K562 (cell line): ENCODE results near the gene GTF2H4. TPM values are rescaled to one million over a fixed set of nuclear protein-coding genes. Genes with fewer than 3 reads are reported as not detected.

Source experiments
- CCAR2 ChIP-seq: fragments of 200-400 bp; formaldehyde crosslinking; IDR thresholded peaks from 2 replicates; pipeline ENCODE4 v1.6.1; 2017; ENCODE audit warnings: mild to moderate bottlenecking, low read depth, low read length
- EGR1 ChIP-seq: fragments of 450-650 bp; conservative IDR thresholded peaks from 2 replicates; pipeline ENCODE4 v1.6.1; 2017; ENCODE audit warnings: mild to moderate bottlenecking
- FOXP1 ChIP-seq: sonication (generic); formaldehyde crosslinking; IDR thresholded peaks from 2 replicates; pipeline ENCODE4 v1.8.0; 2022; ENCODE audit warnings: mild to moderate bottlenecking, missing genetic modification reagents
- GABPA ChIP-seq: fragments of 200-800 bp; sonication (Bioruptor generic); conservative IDR thresholded peaks from 2 replicates; pipeline ENCODE4 v1.6.1; 2016; ENCODE audit warnings: low read depth, missing genetic modification characterization, missing compliant biosample characterization
- HMG20B ChIP-seq: fragments of 250-450 bp; sonication (Bioruptor Pico); IDR thresholded peaks from 2 replicates; pipeline ENCODE4 v1.5.0; 2021; ENCODE audit warnings: mild to moderate bottlenecking
- KAT7 ChIP-seq: sonication (generic); formaldehyde crosslinking; IDR thresholded peaks from 2 replicates; pipeline ENCODE4 v1.8.0; 2022; ENCODE audit warnings: missing genetic modification reagents, mild to moderate bottlenecking, borderline replicate concordance
- RBFOX2 ChIP-seq: fragments of 200-400 bp; formaldehyde crosslinking; IDR thresholded peaks from 2 replicates; pipeline ENCODE4 v1.6.1; 2017; ENCODE audit warnings: low read depth, mild to moderate bottlenecking, low read length, moderate library complexity
- YY1 ChIP-seq, 3 experiments: IDR thresholded peaks; 2 replicates each; pipeline ENCODE4 v1.6.1; 2011; ENCODE audit warnings: low read length in 2 of 3, mild to moderate bottlenecking in 2 of 3, moderate library complexity in 2 of 3, borderline replicate concordance in 1 of 3, control low read depth in 1 of 3, low read depth in 1 of 3; ENCODE audit not compliant: insufficient read depth in 3 of 3, insufficient replicate concordance in 2 of 3, control insufficient read depth in 1 of 3, insufficient read length in 1 of 3; ENCODE audit errors: extremely low read depth in 1 of 3
- ZFX ChIP-seq: sonication (generic); formaldehyde crosslinking; IDR thresholded peaks from 2 replicates; pipeline ENCODE4 v1.8.0; 2022; ENCODE audit warnings: mild to moderate bottlenecking, missing genetic modification reagents, moderate library complexity
- ZNF263 ChIP-seq: sonication (generic); formaldehyde crosslinking; IDR thresholded peaks from 2 replicates; pipeline ENCODE4 v1.8.0; 2022; ENCODE audit warnings: mild to moderate bottlenecking, missing genetic modification reagents, borderline replicate concordance
- polyA plus RNA-seq, 8 experiments: library from polyadenylated mRNA; depleted of rRNA in 4 of 8; stranded (reverse) in 5 of 8; unstranded in 3 of 8; fragments of >200 nt; fragmentation: Nextera tagmentation in 2 of 8; fragmentation: Illumina TruSeq in 1 of 8; extraction: Ambion mirVana in 2 of 8; extraction: Trizol in 1 of 8; gene quantifications; 2 replicates each; pipeline versions ENCODE4 v1.2.1 to v1.2.3, GENCODE V29; 2011 to 2014; ENCODE audit warnings: inconsistent platforms in 1 of 8, missing spikeins in 1 of 8
- total RNA-seq, 7 experiments: library from RNA; depleted of rRNA in 6 of 7; stranded (reverse); fragments of >200 nt in 6 of 7; fragmentation: Illumina TruSeq in 2 of 7; extraction: Trizol in 2 of 7; gene quantifications; 2 replicates each; pipeline versions ENCODE4 v1.2.1 to v1.2.3, GENCODE V29; 2011 to 2021; ENCODE audit warnings: low replicate concordance in 1 of 7
- TF ChIP-seq, protein P1 (sequence below): fragments of 250-450 bp; sonication (Bioruptor Pico); IDR thresholded peaks from 2 replicates; pipeline ENCODE4 v1.5.1; 2021; ENCODE audit warnings: mild to moderate bottlenecking
- TF ChIP-seq, protein P2 (sequence below): fragments of 250-450 bp; sonication (Bioruptor Pico); IDR thresholded peaks from 2 replicates; pipeline ENCODE4 v1.4.0; 2020; ENCODE audit warnings: borderline replicate concordance
- TF ChIP-seq, protein P3 (sequence below), 3 experiments: fragments of 200-800 bp in 1 of 3; sonication (Bioruptor generic) in 1 of 3; sonication (generic) in 1 of 3; formaldehyde crosslinking in 1 of 3; IDR thresholded peaks; 2 replicates each; pipeline versions ENCODE4 v1.6.1 to v1.8.0; 2016 to 2022; ENCODE audit warnings: mild to moderate bottlenecking in 2 of 3, missing compliant biosample characterization in 2 of 3, missing genetic modification characterization in 2 of 3, missing genetic modification reagents in 1 of 3
- TF ChIP-seq, protein P4 (sequence below), 2 experiments: fragments of 450-650 bp; conservative IDR thresholded peaks; 2 replicates each; pipeline ENCODE4 v1.6.1; 2017; ENCODE audit warnings: mild to moderate bottlenecking in 2 of 2, moderate library complexity in 2 of 2
- TF ChIP-seq, protein P5 (sequence below), 3 experiments: IDR thresholded peaks in 2 of 3; conservative IDR thresholded peaks in 1 of 3; 2 replicates each; pipeline ENCODE4 v1.5.1; 2011 to 2012; ENCODE audit warnings: low read length in 3 of 3, mild to moderate bottlenecking in 3 of 3, control low read depth in 2 of 3, improper control_type of control experiment in 1 of 3, inconsistent platforms in 1 of 3, low read depth in 1 of 3, mixed read lengths in 1 of 3, moderate library complexity in 1 of 3; ENCODE audit not compliant: insufficient read depth in 2 of 3

GTF2H4 gene
- total and polyA plus RNA-seq, 9 of the 15 experiments (the other 6 are each of a cell fraction or from before 2014, with no cell fraction given): 3.6 to 86.1 (median 39.6) TPM

DNA sequence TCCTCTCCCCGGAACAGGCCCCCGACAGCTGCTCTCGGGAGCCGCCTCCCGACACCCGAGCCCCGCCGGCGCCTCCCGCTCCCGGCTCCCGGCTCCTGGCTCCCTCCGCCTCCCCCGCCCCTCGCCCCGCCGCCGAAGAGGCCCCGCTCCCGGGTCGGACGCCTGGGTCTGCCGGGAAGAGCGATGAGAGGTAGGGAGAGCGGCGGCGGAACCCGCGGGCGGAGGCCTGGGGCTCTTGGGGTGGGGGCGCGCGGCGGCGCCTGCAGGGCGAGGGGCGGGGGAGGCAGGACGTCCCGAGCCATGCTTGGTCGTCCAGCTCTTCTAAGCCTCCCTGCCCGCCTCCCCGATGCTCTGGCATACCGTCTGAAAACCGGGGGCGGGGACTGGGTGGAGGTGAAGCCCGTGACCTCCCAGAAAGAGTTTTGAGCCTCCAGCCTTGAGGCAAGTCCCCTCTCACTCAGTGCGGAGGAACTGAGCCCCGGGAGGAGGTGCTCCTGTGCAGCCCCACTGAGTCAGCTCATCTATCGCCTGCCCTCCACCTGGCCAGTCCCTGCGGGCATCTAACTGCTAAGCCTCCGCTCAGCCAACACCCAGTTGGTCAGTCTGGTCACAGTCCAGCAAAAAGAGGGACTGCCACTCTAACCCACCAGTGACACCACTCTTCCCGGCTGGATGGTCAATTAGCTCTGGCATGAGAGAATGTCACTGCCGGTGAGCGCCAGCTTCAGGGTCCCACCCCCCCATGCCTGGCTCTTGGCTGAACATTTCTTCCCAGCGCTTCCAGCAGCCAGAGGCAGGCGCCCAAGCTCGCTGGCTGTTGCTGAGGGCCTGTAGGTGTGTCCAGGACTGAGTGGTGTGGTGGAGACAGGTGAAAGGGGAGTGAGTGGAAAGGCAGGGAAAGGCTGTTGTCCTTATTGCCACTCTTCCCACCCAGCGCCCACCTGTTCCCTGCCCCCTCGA, 23.2 kb upstream of the GTF2H4 start (continued):
- TF ChIP-seq, protein P1, sequence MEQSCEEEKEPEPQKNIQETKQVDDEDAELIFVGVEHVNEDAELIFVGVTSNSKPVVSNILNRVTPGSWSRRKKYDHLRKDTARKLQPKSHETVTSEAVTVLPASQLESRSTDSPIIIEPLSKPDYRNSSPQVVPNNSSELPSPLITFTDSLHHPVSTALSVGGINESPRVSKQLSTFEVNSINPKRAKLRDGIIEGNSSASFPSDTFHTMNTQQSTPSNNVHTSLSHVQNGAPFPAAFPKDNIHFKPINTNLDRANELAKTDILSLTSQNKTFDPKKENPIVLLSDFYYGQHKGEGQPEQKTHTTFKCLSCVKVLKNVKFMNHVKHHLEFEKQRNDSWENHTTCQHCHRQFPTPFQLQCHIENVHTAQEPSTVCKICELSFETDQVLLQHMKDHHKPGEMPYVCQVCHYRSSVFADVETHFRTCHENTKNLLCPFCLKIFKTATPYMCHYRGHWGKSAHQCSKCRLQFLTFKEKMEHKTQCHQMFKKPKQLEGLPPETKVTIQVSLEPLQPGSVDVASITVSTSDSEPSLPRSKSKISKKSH (CRISPR knock-in tag): no peak
- TF ChIP-seq ZFX (0 out of 2 replicates have a peak, but pooled peaks have one; percentile 27), RBFOX2 (peak; percentile 22; the same call in 1 of the 2 replicates), KAT7 (CRISPR knock-in tag) (0 out of 2 replicates have a peak, but pooled peaks have one; percentile 43), ZNF263 (CRISPR knock-in tag) (peak; percentile 23; the same call in 1 of the 2 replicates), HMG20B (no peak), EGR1 (peak; percentile 73), FOXP1 (CRISPR knock-in tag) (no peak; the same call in 1 of the 2 replicates), YY1 (IDR thresholded peaks at IDR 0.05; ENCODE audit: borderline replicate concordance in 1 of 3, control insufficient read depth in 1 of 3, extremely low read depth in 1 of 3, insufficient read depth in 3 of 3, insufficient read length in 1 of 3, insufficient replicate concordance in 2 of 3, low read depth in 1 of 3, low read length in 2 of 3) (peak in 1 of 3 experiments; percentile 1), CCAR2 (no peak), GABPA (0 out of 2 replicates have a peak, but pooled peaks have one; percentile 36)
- TF ChIP-seq, protein P2, sequence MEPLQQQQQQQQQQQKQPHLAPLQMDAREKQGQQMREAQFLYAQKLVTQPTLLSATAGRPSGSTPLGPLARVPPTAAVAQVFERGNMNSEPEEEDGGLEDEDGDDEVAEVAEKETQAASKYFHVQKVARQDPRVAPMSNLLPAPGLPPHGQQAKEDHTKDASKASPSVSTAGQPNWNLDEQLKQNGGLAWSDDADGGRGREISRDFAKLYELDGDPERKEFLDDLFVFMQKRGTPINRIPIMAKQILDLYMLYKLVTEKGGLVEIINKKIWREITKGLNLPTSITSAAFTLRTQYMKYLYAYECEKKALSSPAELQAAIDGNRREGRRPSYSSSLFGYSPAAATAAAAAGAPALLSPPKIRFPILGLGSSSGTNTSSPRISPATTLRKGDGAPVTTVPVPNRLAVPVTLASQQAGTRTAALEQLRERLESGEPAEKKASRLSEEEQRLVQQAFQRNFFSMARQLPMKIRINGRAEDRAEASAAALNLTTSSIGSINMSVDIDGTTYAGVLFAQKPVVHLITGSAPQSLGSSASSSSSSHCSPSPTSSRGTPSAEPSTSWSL (CRISPR knock-in tag): peak; percentile 30; the same call in 1 of the 2 replicates
- TF ChIP-seq, protein P3, sequence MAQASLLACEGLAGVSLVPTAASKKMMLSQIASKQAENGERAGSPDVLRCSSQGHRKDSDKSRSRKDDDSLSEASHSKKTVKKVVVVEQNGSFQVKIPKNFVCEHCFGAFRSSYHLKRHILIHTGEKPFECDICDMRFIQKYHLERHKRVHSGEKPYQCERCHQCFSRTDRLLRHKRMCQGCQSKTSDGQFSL (CRISPR knock-in tag; IDR thresholded peaks at IDR 0.05): peak; percentile 92
- TF ChIP-seq, protein P3 (tag; IDR thresholded peaks at IDR 0.05): no peak
- TF ChIP-seq, protein P4, sequence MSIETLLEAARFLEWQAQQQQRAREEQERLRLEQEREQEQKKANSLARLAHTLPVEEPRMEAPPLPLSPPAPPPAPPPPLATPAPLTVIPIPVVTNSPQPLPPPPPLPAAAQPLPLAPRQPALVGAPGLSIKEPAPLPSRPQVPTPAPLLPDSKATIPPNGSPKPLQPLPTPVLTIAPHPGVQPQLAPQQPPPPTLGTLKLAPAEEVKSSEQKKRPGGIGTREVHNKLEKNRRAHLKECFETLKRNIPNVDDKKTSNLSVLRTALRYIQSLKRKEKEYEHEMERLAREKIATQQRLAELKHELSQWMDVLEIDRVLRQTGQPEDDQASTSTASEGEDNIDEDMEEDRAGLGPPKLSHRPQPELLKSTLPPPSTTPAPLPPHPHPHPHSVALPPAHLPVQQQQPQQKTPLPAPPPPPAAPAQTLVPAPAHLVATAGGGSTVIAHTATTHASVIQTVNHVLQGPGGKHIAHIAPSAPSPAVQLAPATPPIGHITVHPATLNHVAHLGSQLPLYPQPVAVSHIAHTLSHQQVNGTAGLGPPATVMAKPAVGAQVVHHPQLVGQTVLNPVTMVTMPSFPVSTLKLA (conservative IDR thresholded peaks at IDR 0.05): 0 out of 4 replicates have a peak, but pooled peaks of 1 of the 2 experiments have one; percentile 13
- TF ChIP-seq, protein P5, sequence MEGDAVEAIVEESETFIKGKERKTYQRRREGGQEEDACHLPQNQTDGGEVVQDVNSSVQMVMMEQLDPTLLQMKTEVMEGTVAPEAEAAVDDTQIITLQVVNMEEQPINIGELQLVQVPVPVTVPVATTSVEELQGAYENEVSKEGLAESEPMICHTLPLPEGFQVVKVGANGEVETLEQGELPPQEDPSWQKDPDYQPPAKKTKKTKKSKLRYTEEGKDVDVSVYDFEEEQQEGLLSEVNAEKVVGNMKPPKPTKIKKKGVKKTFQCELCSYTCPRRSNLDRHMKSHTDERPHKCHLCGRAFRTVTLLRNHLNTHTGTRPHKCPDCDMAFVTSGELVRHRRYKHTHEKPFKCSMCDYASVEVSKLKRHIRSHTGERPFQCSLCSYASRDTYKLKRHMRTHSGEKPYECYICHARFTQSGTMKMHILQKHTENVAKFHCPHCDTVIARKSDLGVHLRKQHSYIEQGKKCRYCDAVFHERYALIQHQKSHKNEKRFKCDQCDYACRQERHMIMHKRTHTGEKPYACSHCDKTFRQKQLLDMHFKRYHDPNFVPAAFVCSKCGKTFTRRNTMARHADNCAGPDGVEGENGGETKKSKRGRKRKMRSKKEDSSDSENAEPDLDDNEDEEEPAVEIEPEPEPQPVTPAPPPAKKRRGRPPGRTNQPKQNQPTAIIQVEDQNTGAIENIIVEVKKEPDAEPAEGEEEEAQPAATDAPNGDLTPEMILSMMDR (IDR thresholded peaks at IDR 0.05 in 2 of 3, conservative IDR thresholded peaks at IDR 0.05 in 1 of 3; ENCODE audit: insufficient read depth in 2 of 3, low read depth in 1 of 3, low read length in 3 of 3): peak in 1 of 3 experiments; percentile 9; a peak in 1 of 6 replicates
